D721Med (cell line): Measurements from ENCODE around the gene LUC7L.
"Not testable (repeated sequence)": the region's sequence is repeated elsewhere in the genome, so short reads cannot be mapped to it uniquely, and the experiment has no call there.

Source experiments
- DNase-seq: peaks from one replicate; pipeline ENCODE4 v3.0.0; 2011; ENCODE audit warnings: low spot score; ENCODE audit not compliant: insufficient read length
- FAIRE-seq: peaks from 2 replicates; lab custom pipeline; 2011; peaks lifted over from hg19 to GRCh38; lab: Jason Lieb, UNC
- CTCF ChIP-seq: IDR thresholded peaks from 2 replicates; pipeline ENCODE4 v1.5.1; 2012; ENCODE audit warnings: mild to moderate bottlenecking, control low read depth; ENCODE audit not compliant: insufficient read depth; ENCODE audit errors: missing control alignments

The LUC7L gene

GRCh38 chr16:177394-177822 is 51.8 kb downstream of the LUC7L start:
- FAIRE-seq (no peak), DNase-seq (no peak)
- TF ChIP-seq CTCF = no peak

GRCh38 chr16:176477-177382 is 52.5 kb downstream of the LUC7L start, which contains the start of gene HBA1:
Gene HBA1, plus strand, starts transcription at chr16:176680. Its CDS starts 37 bp downstream, at chr16:176717.
- not testable (repeated sequence) for FAIRE-seq, DNase-seq

GRCh38 chr16:176006-176405 is 53.2 kb downstream of the LUC7L start:
- DNase-seq, FAIRE-seq: not testable (repeated sequence)

- DNase-seq (no peak), FAIRE-seq (no peak)
- no peak for TF ChIP-seq CTCF
Measured at GRCh38 chr16:175011-175949, 54.0 kb downstream of the LUC7L start.

GRCh38 chr16:173928-174769 is 55.1 kb downstream of the LUC7L start:
- FAIRE-seq, DNase-seq: not testable (repeated sequence)

- not testable (repeated sequence) for FAIRE-seq, DNase-seq
Measured at GRCh38 chr16:173211-173854, 55.9 kb downstream of the LUC7L start.

- not testable (repeated sequence) for FAIRE-seq, DNase-seq
Measured at GRCh38 chr16:172374-172941, 56.8 kb downstream of the LUC7L start, which contains the start of gene HBA2. Gene HBA2, plus strand, starts transcription at chr16:172876. Its CDS starts 37 bp downstream, at chr16:172913.

- no peak for FAIRE-seq
- TF ChIP-seq CTCF = no peak
- DNase-seq = no peak
Measured at GRCh38 chr16:170788-171187, 58.5 kb downstream of the LUC7L start.

- not testable (repeated sequence) for FAIRE-seq, DNase-seq
Measured at GRCh38 chr16:170088-170507, 59.2 kb downstream of the LUC7L start.
